ENCODE measurements around the gene SMARCE1. TPM values are rescaled to one million over a fixed set of nuclear protein-coding genes. Genes with fewer than 3 reads are reported as not detected.

The SMARCE1 gene
- total RNA-seq, 1 donor from 2014 or later = 66.3 TPM

- Histone ChIP-seq H3K27ac (ENCODE audit: low read depth, low read length) (peak overlapping the region; percentile 98), H3K9ac (ENCODE audit: low read depth in 1 of 3, low read length in 3 of 3) (peak overlapping the region; percentile 93 to 99 (median 97)), H3K9me3 (ENCODE audit: control insufficient read depth in 3 of 3, low read length in 3 of 3) (no peaks in the 10 kb centered on the region), H3K36me3 (ENCODE audit: control insufficient read depth in 3 of 3, insufficient read depth in 3 of 3, low read length in 3 of 3) (peaks cover 6 to 8% (median 6%) of the 10 kb centered on the region in 3 donors), H3K4me1 (ENCODE audit: control insufficient read depth in 3 of 3, insufficient read depth in 3 of 3, low read length in 3 of 3) (peaks cover 12 to 27% (median 23%) of the 10 kb centered on the region in 3 donors), H3K27me3 (ENCODE audit: control insufficient read depth in 3 of 3, insufficient read depth in 3 of 3, low read length in 3 of 3) (no peaks in the 10 kb centered on the region), H3K4me3 (ENCODE audit: low read length in 3 of 3) (peak overlapping the region; percentile 82 to 97 (median 90))
These were observed 611 bp downstream of the SMARCE1 start for GRCh38 chr17:40646791-40647623.

GRCh38 chr17:40645943-40646342, 1.7 kb downstream of the SMARCE1 start:
- Histone ChIP-seq H3K4me3 (ENCODE audit: low read length in 3 of 3) (no peak overlapping the region), H3K27me3 (ENCODE audit: control insufficient read depth in 3 of 3, insufficient read depth in 3 of 3, low read length in 3 of 3) (no peaks in the 10 kb centered on the region), H3K9ac (ENCODE audit: low read depth in 1 of 3, low read length in 3 of 3) (peak overlapping the region; percentile 93 to 99 (median 97)), H3K4me1 (ENCODE audit: control insufficient read depth in 3 of 3, insufficient read depth in 3 of 3, low read length in 3 of 3) (peaks cover 12 to 27% (median 23%) of the 10 kb centered on the region in 3 donors), H3K27ac (ENCODE audit: low read depth, low read length) (no peak overlapping the region), H3K9me3 (ENCODE audit: control insufficient read depth in 3 of 3, low read length in 3 of 3) (no peaks in the 10 kb centered on the region), H3K36me3 (ENCODE audit: control insufficient read depth in 3 of 3, insufficient read depth in 3 of 3, low read length in 3 of 3) (peaks cover 7 to 13% (median 13%) of the 10 kb centered on the region in 3 donors)

- H3K9me3 ChIP-seq (ENCODE audit: control insufficient read depth in 3 of 3, low read length in 3 of 3) = no peaks in the 10 kb centered on the region
- peaks cover 7 to 13% (median 13%) of the 10 kb centered on the region in 3 donors for H3K36me3 ChIP-seq (ENCODE audit: control insufficient read depth in 3 of 3, insufficient read depth in 3 of 3, low read length in 3 of 3)
- H3K9ac ChIP-seq (ENCODE audit: low read depth in 1 of 3, low read length in 3 of 3) = no peak overlapping the region
- H3K4me1 ChIP-seq (ENCODE audit: control insufficient read depth in 3 of 3, insufficient read depth in 3 of 3, low read length in 3 of 3) = peaks cover 12 to 27% (median 23%) of the 10 kb centered on the region in 3 donors
- H3K4me3 ChIP-seq (ENCODE audit: low read length in 3 of 3) = no peak overlapping the region
- no peak overlapping the region for H3K27ac ChIP-seq (ENCODE audit: low read depth, low read length)
- H3K27me3 ChIP-seq (ENCODE audit: control insufficient read depth in 3 of 3, insufficient read depth in 3 of 3, low read length in 3 of 3) = no peaks in the 10 kb centered on the region
These were observed 2.3 kb downstream of the SMARCE1 start for GRCh38 chr17:40645291-40645690.

GRCh38 chr17:40637931-40638330, 9.7 kb downstream of the SMARCE1 start:
- Histone ChIP-seq H3K4me1 (ENCODE audit: control insufficient read depth in 3 of 3, insufficient read depth in 3 of 3, low read length in 3 of 3) (no peaks in the 10 kb centered on the region), H3K9me3 (ENCODE audit: control insufficient read depth in 3 of 3, low read length in 3 of 3) (no peaks in the 10 kb centered on the region), H3K27me3 (ENCODE audit: control insufficient read depth in 3 of 3, insufficient read depth in 3 of 3, low read length in 3 of 3) (no peaks in the 10 kb centered on the region), H3K4me3 (ENCODE audit: low read length in 3 of 3) (no peak overlapping the region), H3K27ac (ENCODE audit: low read depth, low read length) (no peak overlapping the region), H3K36me3 (ENCODE audit: control insufficient read depth in 3 of 3, insufficient read depth in 3 of 3, low read length in 3 of 3) (peaks cover 21 to 51% (median 50%) of the 10 kb centered on the region in 3 donors), H3K9ac (ENCODE audit: low read depth in 1 of 3, low read length in 3 of 3) (no peak overlapping the region)

- H3K9me3 ChIP-seq (ENCODE audit: control insufficient read depth in 3 of 3, low read length in 3 of 3) = no peaks in the 10 kb centered on the region
- H3K27me3 ChIP-seq (ENCODE audit: control insufficient read depth in 3 of 3, insufficient read depth in 3 of 3, low read length in 3 of 3) = no peaks in the 10 kb centered on the region
- no peak overlapping the region for H3K4me3 ChIP-seq (ENCODE audit: low read length in 3 of 3)
- H3K4me1 ChIP-seq (ENCODE audit: control insufficient read depth in 3 of 3, insufficient read depth in 3 of 3, low read length in 3 of 3) = no peaks in the 10 kb centered on the region
- peaks cover 43 to 72% (median 70%) of the 10 kb centered on the region in 3 donors for H3K36me3 ChIP-seq (ENCODE audit: control insufficient read depth in 3 of 3, insufficient read depth in 3 of 3, low read length in 3 of 3)
- no peak overlapping the region for H3K27ac ChIP-seq (ENCODE audit: low read depth, low read length)
- H3K9ac ChIP-seq (ENCODE audit: low read depth in 1 of 3, low read length in 3 of 3) = no peak overlapping the region
These were observed 13.7 kb downstream of the SMARCE1 start for GRCh38 chr17:40633871-40634270.

- H3K4me1 ChIP-seq (ENCODE audit: control insufficient read depth in 3 of 3, insufficient read depth in 3 of 3, low read length in 3 of 3) = no peaks in the 10 kb centered on the region
- H3K4me3 ChIP-seq (ENCODE audit: low read length in 3 of 3) = no peak overlapping the region
- H3K27me3 ChIP-seq (ENCODE audit: control insufficient read depth in 3 of 3, insufficient read depth in 3 of 3, low read length in 3 of 3) = no peaks in the 10 kb centered on the region
- H3K36me3 ChIP-seq (ENCODE audit: control insufficient read depth in 3 of 3, insufficient read depth in 3 of 3, low read length in 3 of 3) = peaks cover 47 to 83% (median 78%) of the 10 kb centered on the region in 3 donors
- no peak overlapping the region for H3K27ac ChIP-seq (ENCODE audit: low read depth, low read length)
- no peak overlapping the region for H3K9ac ChIP-seq (ENCODE audit: low read depth in 1 of 3, low read length in 3 of 3)
- H3K9me3 ChIP-seq (ENCODE audit: control insufficient read depth in 3 of 3, low read length in 3 of 3) = no peaks in the 10 kb centered on the region
These were observed 15.4 kb downstream of the SMARCE1 start for GRCh38 chr17:40632216-40632615.

- H3K36me3 ChIP-seq (ENCODE audit: control insufficient read depth in 3 of 3, insufficient read depth in 3 of 3, low read length in 3 of 3) = peaks cover 36 to 69% (median 60%) of the 10 kb centered on the region in 3 donors
These were observed 17.8 kb downstream of the SMARCE1 start for GRCh38 chr17:40629842-40630241.

GRCh38 chr17:40625311-40625710, 22.3 kb downstream of the SMARCE1 start:
- Histone ChIP-seq H3K9ac (ENCODE audit: low read depth in 1 of 3, low read length in 3 of 3) (no peak overlapping the region), H3K4me3 (ENCODE audit: low read length in 3 of 3) (no peak overlapping the region), H3K36me3 (ENCODE audit: control insufficient read depth in 3 of 3, insufficient read depth in 3 of 3, low read length in 3 of 3) (peaks cover 11 to 28% (median 26%) of the 10 kb centered on the region in 3 donors), H3K27me3 (ENCODE audit: control insufficient read depth in 3 of 3, insufficient read depth in 3 of 3, low read length in 3 of 3) (peaks cover 0 to 10% (median 0%) of the 10 kb centered on the region in 3 donors), H3K9me3 (ENCODE audit: control insufficient read depth in 3 of 3, low read length in 3 of 3) (no peaks in the 10 kb centered on the region), H3K4me1 (ENCODE audit: control insufficient read depth in 3 of 3, insufficient read depth in 3 of 3, low read length in 3 of 3) (no peaks in the 10 kb centered on the region), H3K27ac (ENCODE audit: low read depth, low read length) (no peak overlapping the region)

More at GRCh38 chr17:40629842-40630241, 17.8 kb downstream of the SMARCE1 start:
- Histone ChIP-seq H3K9me3 (ENCODE audit: control insufficient read depth in 3 of 3, low read length in 3 of 3) (no peaks in the 10 kb centered on the region), H3K27me3 (ENCODE audit: control insufficient read depth in 3 of 3, insufficient read depth in 3 of 3, low read length in 3 of 3) (no peaks in the 10 kb centered on the region), H3K27ac (ENCODE audit: low read depth, low read length) (no peak overlapping the region), H3K4me1 (ENCODE audit: control insufficient read depth in 3 of 3, insufficient read depth in 3 of 3, low read length in 3 of 3) (no peaks in the 10 kb centered on the region), H3K4me3 (ENCODE audit: low read length in 3 of 3) (no peak overlapping the region), H3K9ac (ENCODE audit: low read depth in 1 of 3, low read length in 3 of 3) (no peak overlapping the region)

GRCh38 chr17:40623419-40624210, 24.0 kb downstream of the SMARCE1 start:
- Histone ChIP-seq H3K36me3 (ENCODE audit: control insufficient read depth in 3 of 3, insufficient read depth in 3 of 3, low read length in 3 of 3) (peaks cover 2 to 16% (median 11%) of the 10 kb centered on the region in 3 donors), H3K27me3 (ENCODE audit: control insufficient read depth in 3 of 3, insufficient read depth in 3 of 3, low read length in 3 of 3) (peaks cover 5 to 27% (median 8%) of the 10 kb centered on the region in 3 donors), H3K4me1 (ENCODE audit: control insufficient read depth in 3 of 3, insufficient read depth in 3 of 3, low read length in 3 of 3) (peaks cover 0 to 4% (median 3%) of the 10 kb centered on the region in 3 donors), H3K27ac (ENCODE audit: low read depth, low read length) (no peak overlapping the region), H3K9me3 (ENCODE audit: control insufficient read depth in 3 of 3, low read length in 3 of 3) (no peaks in the 10 kb centered on the region), H3K9ac (ENCODE audit: low read depth in 1 of 3, low read length in 3 of 3) (no peak overlapping the region), H3K4me3 (ENCODE audit: low read length in 3 of 3) (no peak overlapping the region)
